GM23338 (cell line): ENCODE data around the gene ILF2. TPM values are rescaled to one million over a fixed set of nuclear protein-coding genes. Genes with fewer than 3 reads are reported as not detected.

ENCODE experiments used
- ATAC-seq: fragments of 200-7000 bp; cut with Tn5 transposase; 3 replicates; pipeline ENCODE4 v1.9.1; 2020
- DNase-seq: peaks from one replicate; pipeline ENCODE4 v3.0.0-alpha.2; 2015; ENCODE audit warnings: low spot score
- H2AFZ ChIP-seq: fragments of 200-600 bp; sonication (generic); 2 replicates; pipeline ENCODE4 v1.8.0; 2016; ENCODE audit warnings: antibody characterized with exemption, mild to moderate bottlenecking, moderate library complexity
- H3F3A ChIP-seq: fragments of 200-600 bp; sonication (generic); replicated peaks from 2 replicates; pipeline ENCODE4 v1.8.0; 2017; ENCODE audit warnings: antibody characterized with exemption, mixed run types, low read depth
- H3K27ac ChIP-seq: fragments of 200-600 bp; sonication (generic); 2 replicates; pipeline ENCODE4 v1.6.1; 2016; ENCODE audit warnings: low read depth
- H3K27me3 ChIP-seq: fragments of 200-600 bp; sonication (generic); 2 replicates; pipeline ENCODE4 v1.8.0; 2016; ENCODE audit warnings: mild to moderate bottlenecking, mixed run types, moderate library complexity; ENCODE audit not compliant: insufficient read depth
- H3K36me3 ChIP-seq: fragments of 200-600 bp; sonication (generic); 2 replicates; pipeline ENCODE4 v1.8.0; 2016; ENCODE audit warnings: mild to moderate bottlenecking; ENCODE audit not compliant: insufficient read depth
- H3K4me1 ChIP-seq: fragments of 200-600 bp; sonication (generic); 2 replicates; pipeline ENCODE4 v1.8.0; 2016; ENCODE audit warnings: mild to moderate bottlenecking, moderate library complexity; ENCODE audit not compliant: insufficient read depth
- H3K4me2 ChIP-seq: fragments of 200-600 bp; sonication (generic); 2 replicates; pipeline ENCODE4 v1.7.1; 2017; ENCODE audit warnings: mixed run types
- H3K4me3 ChIP-seq: fragments of 200-600 bp; sonication (generic); 2 replicates; pipeline ENCODE4 v1.6.1; 2016; ENCODE audit warnings: mixed run types
- H3K79me2 ChIP-seq: fragments of 200-600 bp; sonication (generic); replicated peaks from 2 replicates; pipeline ENCODE4 v1.8.0; 2017; ENCODE audit warnings: mild to moderate bottlenecking; ENCODE audit not compliant: insufficient read depth
- H3K9me2 ChIP-seq: fragments of 200-600 bp; sonication (generic); 2 replicates; pipeline ENCODE4 v1.8.0; 2017; ENCODE audit not compliant: insufficient read depth
- H4K20me1 ChIP-seq: fragments of 200-600 bp; sonication (generic); replicated peaks from 2 replicates; pipeline ENCODE4 v1.8.0; 2017; ENCODE audit warnings: mild to moderate bottlenecking; ENCODE audit not compliant: insufficient read depth
- H3K27ac Mint-ChIP-seq: 2 replicates; pipeline ENCODE4 v1.8.0; 2020; ENCODE audit warnings: inconsistent platforms, mild to moderate bottlenecking, moderate library complexity, mixed read lengths
- H3K27me3 Mint-ChIP-seq: 3 replicates; pipeline ENCODE4 v1.8.0; 2022; ENCODE audit warnings: low read depth, mild to moderate bottlenecking, moderate library complexity, mixed read lengths, inconsistent platforms; ENCODE audit not compliant: insufficient read depth, poor library complexity
- H3K36me3 Mint-ChIP-seq: 3 replicates; pipeline ENCODE4 v1.8.0; 2021; ENCODE audit warnings: low read depth, mild to moderate bottlenecking, inconsistent platforms, moderate library complexity, mixed read lengths
- H3K4me1 Mint-ChIP-seq: 3 replicates; pipeline ENCODE4 v1.8.0; 2020; ENCODE audit warnings: mild to moderate bottlenecking, inconsistent platforms, mixed read lengths
- H3K4me3 Mint-ChIP-seq: 3 replicates; pipeline ENCODE4 v1.8.0; 2021; ENCODE audit warnings: moderate library complexity, mild to moderate bottlenecking, inconsistent platforms, mixed read lengths
- H3K9me3 Mint-ChIP-seq: 3 replicates; pipeline ENCODE4 v1.8.0; 2020; ENCODE audit warnings: moderate library complexity, mild to moderate bottlenecking, inconsistent platforms, mixed read lengths
- CREB1 ChIP-seq: fragments of 250-450 bp; sonication (Bioruptor Pico); IDR thresholded peaks from 2 replicates; pipeline ENCODE4 v1.5.0; 2020; ENCODE audit warnings: low read depth, mild to moderate bottlenecking, moderate library complexity
- EZH2phosphoT487 ChIP-seq: fragments of 200-600 bp; sonication (generic); IDR thresholded peaks from one replicate; pipeline ENCODE4 v1.8.1; 2018; ENCODE audit warnings: antibody characterized with exemption; ENCODE audit not compliant: unreplicated experiment
- JUNB ChIP-seq: IDR thresholded peaks from one replicate; pipeline ENCODE4 v1.6.1; 2016; ENCODE audit warnings: antibody characterized with exemption; ENCODE audit not compliant: unreplicated experiment
- POLR2AphosphoS5 ChIP-seq: IDR thresholded peaks from 2 replicates; pipeline ENCODE4 v1.6.1; 2016; ENCODE audit warnings: antibody characterized with exemption, low read depth
- STAT1 ChIP-seq: IDR thresholded peaks from one replicate; pipeline ENCODE4 v1.6.1; 2016; ENCODE audit warnings: antibody characterized with exemption; ENCODE audit not compliant: unreplicated experiment
- ZNF114 ChIP-seq: fragments of 250-450 bp; sonication (Bioruptor Pico); IDR thresholded peaks from 2 replicates; pipeline ENCODE4 v1.5.0; 2020; ENCODE audit warnings: mild to moderate bottlenecking, moderate library complexity
- ZNF331 ChIP-seq: fragments of 250-450 bp; sonication (Bioruptor Pico); IDR thresholded peaks from 2 replicates; pipeline ENCODE4 v1.5.0; 2020; ENCODE audit warnings: low read depth, mild to moderate bottlenecking, moderate library complexity
- polyA plus RNA-seq: library from polyadenylated mRNA; unstranded; fragments of >200 nt; fragmentation: Nextera tagmentation; extraction: Ambion mirVana; gene quantifications from 2 replicates; pipeline ENCODE4 v1.2.1, GENCODE V29; 2016
- total RNA-seq: library from RNA; depleted of rRNA; stranded (reverse); fragments of >200 nt; shearing (Covaris generic); gene quantifications from 2 replicates; pipeline ENCODE4 v1.2.3, GENCODE V29; 2014
- TF ChIP-seq, protein P1 (sequence below): IDR thresholded peaks from 2 replicates; pipeline ENCODE4 v1.6.1; 2016; ENCODE audit warnings: antibody characterized with exemption
- TF ChIP-seq, protein P2 (sequence below): fragments of 250-450 bp; sonication (Bioruptor Pico); IDR thresholded peaks from 2 replicates; pipeline ENCODE4 v1.5.0; 2020; ENCODE audit warnings: mild to moderate bottlenecking, moderate library complexity
- TF ChIP-seq, protein P3 (sequence below): IDR thresholded peaks from one replicate; pipeline ENCODE4 v1.6.1; 2018; ENCODE audit warnings: antibody characterized with exemption; ENCODE audit not compliant: unreplicated experiment

Gene ILF2
- total and polyA plus RNA-seq, 2 experiments from 2014 or later = 214 to 337 TPM

DNA sequence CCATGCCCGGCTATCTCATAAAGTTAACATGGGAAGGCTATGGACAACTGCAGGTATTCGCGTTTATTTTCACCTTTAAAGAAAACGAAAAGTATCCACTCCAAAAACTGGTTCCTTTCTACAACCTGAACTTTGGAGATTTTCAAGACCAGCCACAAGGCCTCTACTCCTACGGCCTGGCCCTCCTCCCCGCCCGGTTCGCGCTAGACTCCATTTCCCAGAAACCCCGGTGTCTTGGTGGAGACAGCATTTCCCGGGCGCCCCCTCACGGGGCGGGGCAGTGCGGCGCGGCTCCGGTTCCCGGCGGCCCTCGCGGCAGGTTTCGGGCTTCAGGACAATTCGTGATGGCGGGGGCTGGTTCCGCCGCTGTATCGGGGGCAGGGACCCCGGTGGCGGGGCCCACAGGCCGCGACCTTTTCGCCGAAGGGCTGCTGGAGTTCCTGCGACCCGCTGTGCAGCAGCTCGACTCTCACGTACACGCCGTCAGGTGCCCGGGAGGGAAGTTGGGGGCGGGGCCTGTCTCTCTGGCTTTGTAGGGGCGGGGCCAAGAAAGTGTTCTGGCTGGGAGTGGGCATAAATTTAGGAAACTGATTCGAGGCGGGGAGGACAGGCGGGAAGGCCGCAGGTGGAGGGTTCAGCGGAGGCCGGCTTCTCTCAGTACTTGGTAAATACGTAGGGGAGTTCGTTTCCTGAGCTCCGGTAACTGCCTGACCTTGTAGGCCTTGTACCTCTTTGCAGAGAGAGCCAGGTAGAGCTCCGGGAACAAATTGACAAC is 12.2 kb downstream of the ILF2 start, which contains the start of gene SNAPIN:
SNAPIN (plus strand) TSS at position 304 of the 775 bp plus-strand sequence; CDS start at position 345, 41 bp downstream.
- Histone ChIP-seq H3K36me3 (peaks cover 25% of the 10 kb centered on the region), H3K27ac (peak within 1 kb of the TSS; percentile 85), H3K79me2 (peaks cover 13% of the 10 kb centered on the region), H2AFZ (peak within 1 kb of the TSS; percentile 83; the same call in 1 of the 2 replicates), H3K9me2 (no peaks in the 10 kb centered on the region), H3K4me3 (peak within 1 kb of the TSS; percentile 88), H4K20me1 (peaks cover 5% of the 10 kb centered on the region), H3K4me1 (peaks cover 8% of the 10 kb centered on the region), H3K4me2 (peak within 1 kb of the TSS; percentile 86), H3F3A (peaks cover 36% of the 10 kb centered on the region), H3K27me3 (no peaks in the 10 kb centered on the region)
- Mint-ChIP-seq H3K9me3 (no peaks in the 10 kb centered on the region), H3K27ac (peak within 1 kb of the TSS; percentile 94), H3K27me3 (peaks cover 8% of the 10 kb centered on the region), H3K4me3 (peak within 1 kb of the TSS; percentile 93), H3K4me1 (peaks cover 7% of the 10 kb centered on the region), H3K36me3 (peaks cover 36% of the 10 kb centered on the region)
- ATAC-seq (peak; percentile 97), DNase-seq (peak; percentile 97)
- peak; percentile 43; the same call in 1 of the 2 replicates for TF ChIP-seq CREB1
- TF ChIP-seq EZH2phosphoT487 = no peak
- TF ChIP-seq, protein P1, sequence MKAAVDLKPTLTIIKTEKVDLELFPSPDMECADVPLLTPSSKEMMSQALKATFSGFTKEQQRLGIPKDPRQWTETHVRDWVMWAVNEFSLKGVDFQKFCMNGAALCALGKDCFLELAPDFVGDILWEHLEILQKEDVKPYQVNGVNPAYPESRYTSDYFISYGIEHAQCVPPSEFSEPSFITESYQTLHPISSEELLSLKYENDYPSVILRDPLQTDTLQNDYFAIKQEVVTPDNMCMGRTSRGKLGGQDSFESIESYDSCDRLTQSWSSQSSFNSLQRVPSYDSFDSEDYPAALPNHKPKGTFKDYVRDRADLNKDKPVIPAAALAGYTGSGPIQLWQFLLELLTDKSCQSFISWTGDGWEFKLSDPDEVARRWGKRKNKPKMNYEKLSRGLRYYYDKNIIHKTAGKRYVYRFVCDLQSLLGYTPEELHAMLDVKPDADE = peak; percentile 81
- peak; percentile 80 for TF ChIP-seq POLR2AphosphoS5
- no peak for TF ChIP-seq JUNB
- TF ChIP-seq ZNF114 (CRISPR knock-in tag) = no peak
- TF ChIP-seq STAT1 = no peak
- TF ChIP-seq, protein P2, sequence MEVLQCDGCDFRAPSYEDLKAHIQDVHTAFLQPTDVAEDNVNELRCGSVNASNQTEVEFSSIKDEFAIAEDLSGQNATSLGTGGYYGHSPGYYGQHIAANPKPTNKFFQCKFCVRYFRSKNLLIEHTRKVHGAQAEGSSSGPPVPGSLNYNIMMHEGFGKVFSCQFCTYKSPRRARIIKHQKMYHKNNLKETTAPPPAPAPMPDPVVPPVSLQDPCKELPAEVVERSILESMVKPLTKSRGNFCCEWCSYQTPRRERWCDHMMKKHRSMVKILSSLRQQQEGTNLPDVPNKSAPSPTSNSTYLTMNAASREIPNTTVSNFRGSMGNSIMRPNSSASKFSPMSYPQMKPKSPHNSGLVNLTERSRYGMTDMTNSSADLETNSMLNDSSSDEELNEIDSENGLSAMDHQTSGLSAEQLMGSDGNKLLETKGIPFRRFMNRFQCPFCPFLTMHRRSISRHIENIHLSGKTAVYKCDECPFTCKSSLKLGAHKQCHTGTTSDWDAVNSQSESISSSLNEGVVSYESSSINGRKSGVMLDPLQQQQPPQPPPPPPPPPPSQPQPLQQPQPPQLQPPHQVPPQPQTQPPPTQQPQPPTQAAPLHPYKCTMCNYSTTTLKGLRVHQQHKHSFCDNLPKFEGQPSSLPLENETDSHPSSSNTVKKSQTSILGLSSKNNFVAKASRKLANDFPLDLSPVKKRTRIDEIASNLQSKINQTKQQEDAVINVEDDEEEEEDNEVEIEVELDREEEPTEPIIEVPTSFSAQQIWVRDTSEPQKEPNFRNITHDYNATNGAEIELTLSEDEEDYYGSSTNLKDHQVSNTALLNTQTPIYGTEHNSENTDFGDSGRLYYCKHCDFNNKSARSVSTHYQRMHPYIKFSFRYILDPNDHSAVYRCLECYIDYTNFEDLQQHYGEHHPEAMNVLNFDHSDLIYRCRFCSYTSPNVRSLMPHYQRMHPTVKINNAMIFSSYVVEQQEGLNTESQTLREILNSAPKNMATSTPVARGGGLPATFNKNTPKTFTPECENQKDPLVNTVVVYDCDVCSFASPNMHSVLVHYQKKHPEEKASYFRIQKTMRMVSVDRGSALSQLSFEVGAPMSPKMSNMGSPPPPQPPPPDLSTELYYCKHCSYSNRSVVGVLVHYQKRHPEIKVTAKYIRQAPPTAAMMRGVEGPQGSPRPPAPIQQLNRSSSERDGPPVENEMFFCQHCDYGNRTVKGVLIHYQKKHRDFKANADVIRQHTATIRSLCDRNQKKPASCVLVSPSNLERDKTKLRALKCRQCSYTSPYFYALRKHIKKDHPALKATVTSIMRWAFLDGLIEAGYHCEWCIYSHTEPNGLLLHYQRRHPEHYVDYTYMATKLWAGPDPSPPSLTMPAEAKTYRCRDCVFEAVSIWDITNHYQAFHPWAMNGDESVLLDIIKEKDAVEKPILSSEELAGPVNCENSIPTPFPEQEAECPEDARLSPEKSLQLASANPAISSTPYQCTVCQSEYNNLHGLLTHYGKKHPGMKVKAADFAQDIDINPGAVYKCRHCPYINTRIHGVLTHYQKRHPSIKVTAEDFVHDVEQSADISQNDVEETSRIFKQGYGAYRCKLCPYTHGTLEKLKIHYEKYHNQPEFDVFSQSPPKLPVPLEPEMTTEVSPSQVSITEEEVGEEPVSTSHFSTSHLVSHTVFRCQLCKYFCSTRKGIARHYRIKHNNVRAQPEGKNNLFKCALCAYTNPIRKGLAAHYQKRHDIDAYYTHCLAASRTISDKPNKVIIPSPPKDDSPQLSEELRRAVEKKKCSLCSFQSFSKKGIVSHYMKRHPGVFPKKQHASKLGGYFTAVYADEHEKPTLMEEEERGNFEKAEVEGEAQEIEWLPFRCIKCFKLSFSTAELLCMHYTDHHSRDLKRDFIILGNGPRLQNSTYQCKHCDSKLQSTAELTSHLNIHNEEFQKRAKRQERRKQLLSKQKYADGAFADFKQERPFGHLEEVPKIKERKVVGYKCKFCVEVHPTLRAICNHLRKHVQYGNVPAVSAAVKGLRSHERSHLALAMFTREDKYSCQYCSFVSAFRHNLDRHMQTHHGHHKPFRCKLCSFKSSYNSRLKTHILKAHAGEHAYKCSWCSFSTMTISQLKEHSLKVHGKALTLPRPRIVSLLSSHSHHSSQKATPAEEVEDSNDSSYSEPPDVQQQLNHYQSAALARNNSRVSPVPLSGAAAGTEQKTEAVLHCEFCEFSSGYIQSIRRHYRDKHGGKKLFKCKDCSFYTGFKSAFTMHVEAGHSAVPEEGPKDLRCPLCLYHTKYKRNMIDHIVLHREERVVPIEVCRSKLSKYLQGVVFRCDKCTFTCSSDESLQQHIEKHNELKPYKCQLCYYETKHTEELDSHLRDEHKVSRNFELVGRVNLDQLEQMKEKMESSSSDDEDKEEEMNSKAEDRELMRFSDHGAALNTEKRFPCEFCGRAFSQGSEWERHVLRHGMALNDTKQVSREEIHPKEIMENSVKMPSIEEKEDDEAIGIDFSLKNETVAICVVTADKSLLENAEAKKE (CRISPR knock-in tag) = no peak
- TF ChIP-seq, protein P3, sequence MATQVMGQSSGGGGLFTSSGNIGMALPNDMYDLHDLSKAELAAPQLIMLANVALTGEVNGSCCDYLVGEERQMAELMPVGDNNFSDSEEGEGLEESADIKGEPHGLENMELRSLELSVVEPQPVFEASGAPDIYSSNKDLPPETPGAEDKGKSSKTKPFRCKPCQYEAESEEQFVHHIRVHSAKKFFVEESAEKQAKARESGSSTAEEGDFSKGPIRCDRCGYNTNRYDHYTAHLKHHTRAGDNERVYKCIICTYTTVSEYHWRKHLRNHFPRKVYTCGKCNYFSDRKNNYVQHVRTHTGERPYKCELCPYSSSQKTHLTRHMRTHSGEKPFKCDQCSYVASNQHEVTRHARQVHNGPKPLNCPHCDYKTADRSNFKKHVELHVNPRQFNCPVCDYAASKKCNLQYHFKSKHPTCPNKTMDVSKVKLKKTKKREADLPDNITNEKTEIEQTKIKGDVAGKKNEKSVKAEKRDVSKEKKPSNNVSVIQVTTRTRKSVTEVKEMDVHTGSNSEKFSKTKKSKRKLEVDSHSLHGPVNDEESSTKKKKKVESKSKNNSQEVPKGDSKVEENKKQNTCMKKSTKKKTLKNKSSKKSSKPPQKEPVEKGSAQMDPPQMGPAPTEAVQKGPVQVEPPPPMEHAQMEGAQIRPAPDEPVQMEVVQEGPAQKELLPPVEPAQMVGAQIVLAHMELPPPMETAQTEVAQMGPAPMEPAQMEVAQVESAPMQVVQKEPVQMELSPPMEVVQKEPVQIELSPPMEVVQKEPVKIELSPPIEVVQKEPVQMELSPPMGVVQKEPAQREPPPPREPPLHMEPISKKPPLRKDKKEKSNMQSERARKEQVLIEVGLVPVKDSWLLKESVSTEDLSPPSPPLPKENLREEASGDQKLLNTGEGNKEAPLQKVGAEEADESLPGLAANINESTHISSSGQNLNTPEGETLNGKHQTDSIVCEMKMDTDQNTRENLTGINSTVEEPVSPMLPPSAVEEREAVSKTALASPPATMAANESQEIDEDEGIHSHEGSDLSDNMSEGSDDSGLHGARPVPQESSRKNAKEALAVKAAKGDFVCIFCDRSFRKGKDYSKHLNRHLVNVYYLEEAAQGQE = no peak
- TF ChIP-seq ZNF331 (CRISPR knock-in tag) = no peak
